ENCODE data around the gene HDC. TPM values are rescaled to one million over a fixed set of nuclear protein-coding genes. Genes with fewer than 3 reads are reported as not detected.

Gene HDC
- total RNA-seq, 2 experiments from 2014 or later, result not detected

- intact Hi-C loops (cut with micrococcal nuclease; ENCODE audit: unreplicated experiment), result no loop called here
- DNase-seq (ENCODE audit: low spot score), result no peak
- no TSS peak for BruUV-seq (replicated peaks)
- Histone ChIP-seq H3K9me2 (ENCODE audit: insufficient read depth, low read length) (no peaks in the 10 kb centered on the region), H3K79me2 (ENCODE audit: insufficient read depth, low read depth, low read length) (no peaks in the 10 kb centered on the region), H4K20me1 (ENCODE audit: insufficient read depth, low read length) (no peaks in the 10 kb centered on the region), H3K9me3 (ENCODE audit: low read length) (no peaks in the 10 kb centered on the region), H3K4me2 (ENCODE audit: low read length) (no peak overlapping the region), H3K36me3 (ENCODE audit: insufficient read depth, low read length) (no peaks in the 10 kb centered on the region), H3K4me3 (ENCODE audit: low read depth, low read length, poor library complexity, severe bottlenecking) (no peak overlapping the region), H2AFZ (ENCODE audit: low read length) (no peak overlapping the region), H3K27ac (ENCODE audit: low read depth, low read length, poor library complexity, severe bottlenecking) (no peak overlapping the region), H3K4me1 (ENCODE audit: insufficient read depth, low read length, poor library complexity, severe bottlenecking) (no peaks in the 10 kb centered on the region)
- CTCF ChIA-PET (ENCODE audit: unreplicated experiment), result interaction anchor here (0.6 kb wide), 1 partner anchor 1142 kb away, joined by 5 read pairs; no protein-coding TSS in a partner anchor
- no peak for TF ChIP-seq CTCF (conservative IDR thresholded peaks at IDR 0.05; ENCODE audit: low read length)
- no peak for TF ChIP-seq EZH2phosphoT487 (IDR thresholded peaks at IDR 0.05; ENCODE audit: borderline replicate concordance, low read depth, low read length)
- POLR2A ChIA-PET, result no interaction called here
These were observed 45.7 kb downstream of the HDC start for GRCh38 chr15:50219820-50220219.

- Histone ChIP-seq H4K20me1 (ENCODE audit: insufficient read depth, low read length) (no peaks in the 10 kb centered on the region), H2AFZ (ENCODE audit: low read length) (no peak overlapping the region), H3K9me3 (ENCODE audit: low read length) (no peaks in the 10 kb centered on the region), H3K4me2 (ENCODE audit: low read length) (no peak overlapping the region), H3K27ac (ENCODE audit: low read depth, low read length, poor library complexity, severe bottlenecking) (no peak overlapping the region), H3K36me3 (ENCODE audit: insufficient read depth, low read length) (no peaks in the 10 kb centered on the region), H3K9me2 (ENCODE audit: insufficient read depth, low read length) (no peaks in the 10 kb centered on the region), H3K4me3 (ENCODE audit: low read depth, low read length, poor library complexity, severe bottlenecking) (no peak overlapping the region), H3K4me1 (ENCODE audit: insufficient read depth, low read length, poor library complexity, severe bottlenecking) (no peaks in the 10 kb centered on the region), H3K79me2 (ENCODE audit: insufficient read depth, low read depth, low read length) (no peaks in the 10 kb centered on the region)
- POLR2A ChIA-PET, result interaction anchor here (0.7 kb wide), 1 partner anchor 34 kb away, joined by 4 read pairs; no protein-coding TSS in a partner anchor
- TF ChIP-seq CTCF (conservative IDR thresholded peaks at IDR 0.05; ENCODE audit: low read length) (no peak), EZH2phosphoT487 (IDR thresholded peaks at IDR 0.05; ENCODE audit: borderline replicate concordance, low read depth, low read length) (no peak)
- intact Hi-C loops (cut with micrococcal nuclease; ENCODE audit: unreplicated experiment), result no loop called here
- CTCF ChIA-PET (ENCODE audit: unreplicated experiment), result no interaction called here
- no TSS peak for BruUV-seq (replicated peaks)
- no peak for DNase-seq (ENCODE audit: low spot score)
These were observed 46.8 kb downstream of the HDC start for GRCh38 chr15:50218691-50219090.

GRCh38 chr15:50218291-50218690, 47.2 kb downstream of the HDC start:
- H4K20me1 ChIP-seq (ENCODE audit: insufficient read depth, low read length), result no peaks in the 10 kb centered on the region
- H3K4me1 ChIP-seq (ENCODE audit: insufficient read depth, low read length, poor library complexity, severe bottlenecking), result no peaks in the 10 kb centered on the region
- no peak overlapping the region for H3K27ac ChIP-seq (ENCODE audit: low read depth, low read length, poor library complexity, severe bottlenecking)
- H2AFZ ChIP-seq (ENCODE audit: low read length), result no peak overlapping the region
- TF ChIP-seq EZH2phosphoT487 (IDR thresholded peaks at IDR 0.05; ENCODE audit: borderline replicate concordance, low read depth, low read length) (no peak), CTCF (conservative IDR thresholded peaks at IDR 0.05; ENCODE audit: low read length) (no peak)
- no peak for DNase-seq (ENCODE audit: low spot score)
- no peaks in the 10 kb centered on the region for H3K9me2 ChIP-seq (ENCODE audit: insufficient read depth, low read length)
- H3K36me3 ChIP-seq (ENCODE audit: insufficient read depth, low read length), result no peaks in the 10 kb centered on the region
- no TSS peak for BruUV-seq (replicated peaks)
- H3K4me2 ChIP-seq (ENCODE audit: low read length), result no peak overlapping the region
- POLR2A ChIA-PET, result interaction anchor here (0.7 kb wide), 1 partner anchor 34 kb away, joined by 4 read pairs; no protein-coding TSS in a partner anchor
- H3K4me3 ChIP-seq (ENCODE audit: low read depth, low read length, poor library complexity, severe bottlenecking), result no peak overlapping the region
- H3K9me3 ChIP-seq (ENCODE audit: low read length), result no peaks in the 10 kb centered on the region
- no peaks in the 10 kb centered on the region for H3K79me2 ChIP-seq (ENCODE audit: insufficient read depth, low read depth, low read length)
- intact Hi-C loops (cut with micrococcal nuclease; ENCODE audit: unreplicated experiment), result no loop called here
- CTCF ChIA-PET (ENCODE audit: unreplicated experiment), result no interaction called here
